ENCODE data around the gene STRADA. TPM values are rescaled to one million over a fixed set of nuclear protein-coding genes. Genes with fewer than 3 reads are reported as not detected.

STRADA gene
- total and polyA plus RNA-seq, 9 of the 15 experiments (the other 6 are each of a cell fraction or from before 2014, with no cell fraction given), result 6.6 to 33.0 (median 20.5) TPM

DNA sequence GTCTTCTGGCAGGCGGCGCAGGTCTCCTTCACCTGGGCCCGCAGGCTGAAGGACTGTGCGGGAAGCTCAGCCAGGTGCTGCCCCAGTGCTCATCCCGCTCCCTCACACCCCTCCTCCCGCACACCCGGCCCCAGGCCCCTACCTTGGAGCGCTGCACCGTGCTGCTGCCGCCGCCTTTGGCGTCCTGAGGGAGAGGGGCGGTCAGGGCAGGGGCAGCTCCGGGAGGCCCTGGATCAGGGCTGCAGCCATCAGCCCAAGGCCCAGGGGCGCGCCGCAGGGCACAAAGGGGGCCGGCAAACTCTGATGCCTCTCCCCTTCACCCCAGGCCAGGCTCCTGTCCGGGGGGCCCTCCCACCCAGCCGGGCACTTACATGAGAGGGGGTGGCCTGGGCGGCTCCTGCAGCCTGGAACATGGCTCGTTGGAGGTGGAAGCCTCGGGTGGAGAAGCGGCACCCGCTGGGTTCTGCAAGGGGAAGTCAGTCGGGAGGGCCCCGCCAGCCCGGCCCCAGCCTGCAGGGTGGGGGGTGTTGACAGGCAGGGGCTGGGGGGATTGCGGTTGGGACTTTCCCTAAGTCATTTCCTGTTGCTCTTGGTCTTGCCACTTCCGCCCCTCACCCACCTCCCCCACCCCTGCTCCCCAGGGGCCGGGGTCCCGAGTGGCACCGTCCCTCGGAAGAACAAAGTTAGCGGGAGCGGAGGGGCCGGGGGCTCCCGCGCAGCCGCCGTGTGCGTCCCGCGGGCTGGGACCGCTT lies 42.5 kb downstream of the STRADA start:
- no peak overlapping the region for H3K27ac ChIP-seq (ENCODE audit: extremely low read depth, low read depth, low read length)
- in situ Hi-C loops (cut with MboI), result no loop called here
- TF ChIP-seq NRF1 (conservative IDR thresholded peaks at IDR 0.05 in 1 of 2, IDR thresholded peaks at IDR 0.05 in 1 of 2), result peak; percentile 24 to 29; a peak in 1 of 4 replicates
- TF ChIP-seq PCBP1 (IDR thresholded peaks at IDR 0.05; ENCODE audit: low read depth, low read length, poor library complexity, severe bottlenecking), result peak; percentile 37
- TF ChIP-seq ZNF347 (CRISPR knock-in tag; IDR thresholded peaks at IDR 0.05; ENCODE audit: low read depth), result no peak
- TF ChIP-seq ZNF586 (CRISPR knock-in tag; conservative IDR thresholded peaks at IDR 0.05), result no peak
- TF ChIP-seq, protein P1, sequence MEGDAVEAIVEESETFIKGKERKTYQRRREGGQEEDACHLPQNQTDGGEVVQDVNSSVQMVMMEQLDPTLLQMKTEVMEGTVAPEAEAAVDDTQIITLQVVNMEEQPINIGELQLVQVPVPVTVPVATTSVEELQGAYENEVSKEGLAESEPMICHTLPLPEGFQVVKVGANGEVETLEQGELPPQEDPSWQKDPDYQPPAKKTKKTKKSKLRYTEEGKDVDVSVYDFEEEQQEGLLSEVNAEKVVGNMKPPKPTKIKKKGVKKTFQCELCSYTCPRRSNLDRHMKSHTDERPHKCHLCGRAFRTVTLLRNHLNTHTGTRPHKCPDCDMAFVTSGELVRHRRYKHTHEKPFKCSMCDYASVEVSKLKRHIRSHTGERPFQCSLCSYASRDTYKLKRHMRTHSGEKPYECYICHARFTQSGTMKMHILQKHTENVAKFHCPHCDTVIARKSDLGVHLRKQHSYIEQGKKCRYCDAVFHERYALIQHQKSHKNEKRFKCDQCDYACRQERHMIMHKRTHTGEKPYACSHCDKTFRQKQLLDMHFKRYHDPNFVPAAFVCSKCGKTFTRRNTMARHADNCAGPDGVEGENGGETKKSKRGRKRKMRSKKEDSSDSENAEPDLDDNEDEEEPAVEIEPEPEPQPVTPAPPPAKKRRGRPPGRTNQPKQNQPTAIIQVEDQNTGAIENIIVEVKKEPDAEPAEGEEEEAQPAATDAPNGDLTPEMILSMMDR (IDR thresholded peaks at IDR 0.05 in 2 of 3, conservative IDR thresholded peaks at IDR 0.05 in 1 of 3; ENCODE audit: insufficient read depth in 2 of 3, low read depth in 1 of 3, low read length in 3 of 3), result no peak
- no peak for TF ChIP-seq SMARCC2 (IDR thresholded peaks at IDR 0.05; ENCODE audit: low read depth)
- no peak for TF ChIP-seq FOXM1 (IDR thresholded peaks at IDR 0.05; ENCODE audit: low read depth)
- no peak for TF ChIP-seq FOXM1 (CRISPR knock-in tag; IDR thresholded peaks at IDR 0.05; ENCODE audit: low read depth)
- TF ChIP-seq, protein P2, sequence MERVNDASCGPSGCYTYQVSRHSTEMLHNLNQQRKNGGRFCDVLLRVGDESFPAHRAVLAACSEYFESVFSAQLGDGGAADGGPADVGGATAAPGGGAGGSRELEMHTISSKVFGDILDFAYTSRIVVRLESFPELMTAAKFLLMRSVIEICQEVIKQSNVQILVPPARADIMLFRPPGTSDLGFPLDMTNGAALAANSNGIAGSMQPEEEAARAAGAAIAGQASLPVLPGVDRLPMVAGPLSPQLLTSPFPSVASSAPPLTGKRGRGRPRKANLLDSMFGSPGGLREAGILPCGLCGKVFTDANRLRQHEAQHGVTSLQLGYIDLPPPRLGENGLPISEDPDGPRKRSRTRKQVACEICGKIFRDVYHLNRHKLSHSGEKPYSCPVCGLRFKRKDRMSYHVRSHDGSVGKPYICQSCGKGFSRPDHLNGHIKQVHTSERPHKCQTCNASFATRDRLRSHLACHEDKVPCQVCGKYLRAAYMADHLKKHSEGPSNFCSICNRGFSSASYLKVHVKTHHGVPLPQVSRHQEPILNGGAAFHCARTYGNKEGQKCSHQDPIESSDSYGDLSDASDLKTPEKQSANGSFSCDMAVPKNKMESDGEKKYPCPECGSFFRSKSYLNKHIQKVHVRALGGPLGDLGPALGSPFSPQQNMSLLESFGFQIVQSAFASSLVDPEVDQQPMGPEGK (CRISPR knock-in tag; IDR thresholded peaks at IDR 0.05; ENCODE audit: borderline replicate concordance), result no peak
- TF ChIP-seq IFI16 (CRISPR knock-in tag; IDR thresholded peaks at IDR 0.05), result no peak
- TF ChIP-seq ZFP1 (CRISPR knock-in tag; IDR thresholded peaks at IDR 0.05), result no peak
- TF ChIP-seq, protein P3, sequence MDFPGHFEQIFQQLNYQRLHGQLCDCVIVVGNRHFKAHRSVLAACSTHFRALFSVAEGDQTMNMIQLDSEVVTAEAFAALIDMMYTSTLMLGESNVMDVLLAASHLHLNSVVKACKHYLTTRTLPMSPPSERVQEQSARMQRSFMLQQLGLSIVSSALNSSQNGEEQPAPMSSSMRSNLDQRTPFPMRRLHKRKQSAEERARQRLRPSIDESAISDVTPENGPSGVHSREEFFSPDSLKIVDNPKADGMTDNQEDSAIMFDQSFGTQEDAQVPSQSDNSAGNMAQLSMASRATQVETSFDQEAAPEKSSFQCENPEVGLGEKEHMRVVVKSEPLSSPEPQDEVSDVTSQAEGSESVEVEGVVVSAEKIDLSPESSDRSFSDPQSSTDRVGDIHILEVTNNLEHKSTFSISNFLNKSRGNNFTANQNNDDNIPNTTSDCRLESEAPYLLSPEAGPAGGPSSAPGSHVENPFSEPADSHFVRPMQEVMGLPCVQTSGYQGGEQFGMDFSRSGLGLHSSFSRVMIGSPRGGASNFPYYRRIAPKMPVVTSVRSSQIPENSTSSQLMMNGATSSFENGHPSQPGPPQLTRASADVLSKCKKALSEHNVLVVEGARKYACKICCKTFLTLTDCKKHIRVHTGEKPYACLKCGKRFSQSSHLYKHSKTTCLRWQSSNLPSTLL (IDR thresholded peaks at IDR 0.05), result no peak
- TF ChIP-seq ELF2 (CRISPR knock-in tag; IDR thresholded peaks at IDR 0.05), result no peak
- no peak for TF ChIP-seq SLC30A9 (CRISPR knock-in tag; IDR thresholded peaks at IDR 0.05)
- no peak for TF ChIP-seq HCFC1 (IDR thresholded peaks at IDR 0.05; ENCODE audit: low read depth, low read length)
- TF ChIP-seq POU5F1 (IDR thresholded peaks at IDR 0.05; ENCODE audit: borderline replicate concordance, low read depth, low read length, partially characterized antibody), result no peak

More for the DNA sequence above, 42.5 kb downstream of the STRADA start:
- Histone ChIP-seq H3K9ac (ENCODE audit: insufficient read depth in 1 of 2, low read depth in 2 of 2, low read length in 2 of 2) (peak overlapping the region in 1 of 2 experiments; percentile 58; a peak in 2 of 4 replicates), H3K4me2 (ENCODE audit: insufficient read depth, low read length) (no peak overlapping the region), H3K9me3 (replicated peaks; ENCODE audit: control insufficient read depth, insufficient read depth, low read depth, low read length) (no peaks in the 10 kb centered on the region), H3K4me1 (replicated peaks in 1 of 2; ENCODE audit: control insufficient read depth in 2 of 2, insufficient read depth in 2 of 2, low read length in 2 of 2) (peaks cover 0 to 47% of the 10 kb centered on the region in 2 experiments; a peak in 2 of 5 replicates), H3K79me2 (ENCODE audit: control insufficient read depth, insufficient read depth, low read length) (no peaks in the 10 kb centered on the region), H3K4me3 (peak overlapping the region; percentile 51), H2AFZ (ENCODE audit: low read depth, low read length) (no peak overlapping the region), H3K27me3 (ENCODE audit: control insufficient read depth in 2 of 2, insufficient read depth in 2 of 2, low read length in 2 of 2) (no peaks in the 10 kb centered on the region), H3K9me1 (ENCODE audit: control insufficient read depth, insufficient read depth, low read length) (no peaks in the 10 kb centered on the region), H4K20me1 (replicated peaks; ENCODE audit: control insufficient read depth, insufficient read depth, low read length) (no peaks in the 10 kb centered on the region), H3K36me3 (ENCODE audit: control insufficient read depth, insufficient read depth, low read length) (peaks cover 2% of the 10 kb centered on the region; the same call in 1 of the 3 replicates)
- intact Hi-C loops (cut with micrococcal nuclease), result loop anchor here (5.0 to 10.0 kb wide), 3 partner anchors 77 to 272 kb away; partner anchors contain the start of gene MAP3K3
- no peak for FAIRE-seq
- ATAC-seq, result no peak
- 53% methylated on average over 30 of the region's 45 CpGs for WGBS (ENCODE audit: insufficient coverage, low coverage, missing lambda C conversion rate)
- no TSS peak for BruUV-seq (replicated peaks)
- CTCF ChIA-PET (ENCODE audit: low intra/inter-chr PET ratio), result interaction anchor here (0.7 kb wide), 1 partner anchor 136 kb away, joined by 3 read pairs; no protein-coding TSS in a partner anchor
- no peak for DNase-seq (ENCODE audit: extremely low read depth in 1 of 4, low spot score in 3 of 4)
- POLR2A ChIA-PET, result interaction anchor here (0.6 to 2.0 kb wide), 4 partner anchors 7 to 524 kb away, joined by 3 to 7 read pairs (median 4); partner anchors contain the start of genes CCDC47 and DDX42

Measured in K562 (cell line).